HG02970 (cell line): ENCODE results near the gene ERICH2.
A peak's percentile ranks its signal among the peaks of the same experiment; 100 is the strongest.

Experiments
- ATAC-seq: cut with Tn5 transposase; IDR thresholded peaks from one replicate; pipeline ENCODE4 v1.9.1; 2021; ENCODE audit warnings: mild to moderate bottlenecking, moderate library complexity, moderate number of reproducible peaks; ENCODE audit not compliant: unreplicated experiment, low FRiP score

ERICH2 gene

GRCh38 chr2:170762760-170763159 lies 7.4 kb upstream of the ERICH2 start:
- ATAC-seq = no peak

- ATAC-seq = no peak
These were observed 6.9 kb upstream of the ERICH2 start for GRCh38 chr2:170763232-170763631.

DNA sequence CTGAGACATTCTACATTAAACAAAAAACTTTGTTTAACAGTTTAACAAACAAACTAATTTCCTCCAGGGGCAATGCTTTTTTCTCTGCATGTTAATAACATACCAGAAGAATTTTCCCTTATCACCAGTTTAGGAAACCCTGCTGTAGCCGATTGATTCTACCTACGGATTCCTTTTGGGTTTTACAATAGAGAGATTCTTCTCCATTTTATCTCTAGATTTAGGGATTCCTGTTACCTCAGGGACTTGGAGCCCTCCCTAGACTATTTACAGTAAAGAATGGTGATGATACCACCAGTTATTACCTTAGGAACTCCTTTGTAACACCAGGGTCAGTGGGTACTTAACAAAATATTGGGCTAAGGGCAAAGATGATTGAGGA lies 5.3 kb upstream of the ERICH2 start:
- no peak for ATAC-seq

DNA sequence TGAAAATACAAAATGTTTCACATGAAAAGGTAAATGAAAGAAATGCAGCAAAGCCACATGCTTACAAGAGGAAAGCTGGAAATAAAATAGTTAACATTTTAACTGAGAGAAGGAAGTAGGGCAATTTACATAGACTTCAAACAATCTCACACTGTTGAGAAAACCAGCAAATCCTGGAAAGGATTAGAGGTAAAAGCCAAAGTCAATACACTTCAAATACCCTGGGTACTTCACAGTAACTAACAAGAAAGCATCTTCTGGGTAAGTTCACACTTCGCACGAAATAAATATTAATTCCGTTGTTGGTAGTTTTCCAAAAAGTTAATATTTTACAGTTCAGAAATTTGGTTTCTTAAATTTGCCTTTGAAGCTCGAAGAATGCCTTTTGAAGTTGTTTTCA lies 3.5 kb upstream of the ERICH2 start:
- ATAC-seq = no peak

GRCh38 chr2:170770606-170771420 lies 635 bp downstream of the ERICH2 start:
- ATAC-seq = peak; percentile 63

DNA sequence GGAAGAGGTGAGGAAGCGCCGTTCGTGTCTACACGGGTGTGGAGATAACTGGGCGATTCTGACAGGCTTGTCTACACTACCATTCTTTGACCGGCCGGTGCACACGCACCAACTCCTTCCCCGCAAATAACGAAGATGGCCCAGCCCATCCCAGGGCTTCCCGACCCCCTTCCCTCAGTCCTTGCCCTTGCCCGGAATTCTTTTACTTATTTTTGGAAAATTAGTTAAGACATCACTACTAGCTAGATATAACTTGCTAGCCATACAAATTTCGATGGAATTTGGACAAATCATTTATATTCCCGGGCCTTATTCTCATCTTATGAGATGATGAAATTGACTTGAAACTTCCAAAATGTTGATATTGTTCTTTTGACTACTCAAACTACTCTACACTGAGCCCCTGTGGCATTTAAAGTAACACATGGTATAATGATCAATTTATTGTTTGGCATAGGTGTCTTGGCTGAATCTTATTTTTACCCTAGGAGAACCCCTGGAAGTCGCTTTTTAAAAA lies 1.3 kb downstream of the ERICH2 start:
- no peak for ATAC-seq

- ATAC-seq = no peak
These were observed 2.1 kb downstream of the ERICH2 start for GRCh38 chr2:170772295-170772694.

DNA sequence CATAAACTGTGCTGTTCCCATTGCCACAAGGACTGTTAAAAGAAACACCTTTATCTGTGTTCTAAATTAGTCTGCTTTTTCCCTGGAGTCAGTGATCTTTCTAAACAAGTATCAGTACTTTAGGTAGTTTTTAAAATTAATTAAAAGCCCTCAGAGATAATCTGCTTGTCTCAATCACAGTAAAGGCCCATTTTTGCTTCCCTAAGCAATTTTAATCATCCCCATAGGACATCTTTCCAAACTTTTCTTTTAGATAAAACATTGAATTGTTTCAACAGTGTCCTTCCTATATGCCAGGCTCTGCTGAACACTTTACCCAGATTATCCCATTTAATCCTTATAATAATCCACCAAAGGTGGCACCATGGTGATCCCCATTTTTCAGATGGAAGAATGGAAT lies 3.9 kb downstream of the ERICH2 start:
- ATAC-seq = no peak

DNA sequence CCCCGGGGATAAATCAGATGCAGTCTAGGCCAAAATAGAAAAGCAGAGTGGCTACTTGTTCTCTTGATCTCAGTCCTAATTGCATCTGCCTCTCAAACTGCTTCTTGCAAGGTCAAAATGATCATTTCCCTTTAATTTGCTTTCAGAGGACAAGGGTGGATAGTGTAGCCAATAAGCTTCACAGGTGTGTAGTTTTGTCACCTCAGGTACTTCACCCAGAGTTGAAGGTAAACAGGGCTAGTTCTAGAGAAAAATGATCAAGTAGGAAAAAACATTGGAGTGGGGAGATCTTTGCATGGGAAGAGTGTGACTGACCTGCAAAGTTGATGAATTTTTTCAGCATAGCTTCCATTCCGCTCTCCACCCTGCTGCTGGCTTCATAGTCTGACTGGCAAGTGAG lies 8.7 kb downstream of the ERICH2 start:
- no peak for ATAC-seq

DNA sequence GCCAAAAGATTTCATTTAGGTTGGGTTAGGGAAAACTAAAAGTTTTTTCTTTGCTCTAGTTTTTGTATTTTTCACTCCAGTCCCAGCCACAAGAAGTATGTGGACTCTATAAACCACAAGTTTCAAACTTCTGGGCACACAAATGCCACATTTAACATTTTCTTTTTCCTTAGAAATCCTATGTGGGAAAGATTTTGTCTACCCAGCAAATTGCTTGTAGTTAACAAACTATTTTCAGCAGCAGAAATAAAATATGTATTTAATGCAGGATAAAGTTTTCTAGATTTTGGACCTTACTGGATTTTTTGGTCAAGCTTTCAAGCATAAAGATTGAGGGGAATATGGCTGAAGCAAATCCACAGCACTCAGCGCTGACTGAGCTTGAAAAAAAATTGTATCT lies 9.1 kb downstream of the ERICH2 start:
- no peak for ATAC-seq

DNA sequence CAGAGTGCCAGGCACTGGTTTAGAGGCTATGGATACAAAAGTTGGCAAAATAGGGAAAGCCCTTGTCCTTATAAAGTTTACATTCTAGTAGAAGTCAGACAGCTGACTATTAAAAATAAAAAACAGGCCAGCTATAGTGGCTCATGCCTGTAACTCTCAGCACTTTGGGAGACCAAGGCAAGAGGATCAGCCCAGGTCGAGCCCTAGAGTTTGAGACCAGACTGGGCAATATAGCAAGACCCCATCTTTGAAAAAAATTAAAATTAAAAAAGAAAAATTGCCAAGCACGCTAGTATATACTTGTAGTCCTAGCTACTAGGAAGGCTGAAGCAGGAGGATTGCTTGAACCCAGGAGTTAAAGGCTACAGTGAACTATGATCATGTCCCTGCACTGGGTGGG lies 12.5 kb downstream of the ERICH2 start:
- no peak for ATAC-seq

GRCh38 chr2:170783549-170783948 lies 13.4 kb downstream of the ERICH2 start:
- no peak for ATAC-seq

- no peak for ATAC-seq
These were observed 28.8 kb downstream of the ERICH2 start for GRCh38 chr2:170798996-170799395.

GRCh38 chr2:170806548-170806947 lies 36.4 kb downstream of the ERICH2 start:
- ATAC-seq = no peak

DNA sequence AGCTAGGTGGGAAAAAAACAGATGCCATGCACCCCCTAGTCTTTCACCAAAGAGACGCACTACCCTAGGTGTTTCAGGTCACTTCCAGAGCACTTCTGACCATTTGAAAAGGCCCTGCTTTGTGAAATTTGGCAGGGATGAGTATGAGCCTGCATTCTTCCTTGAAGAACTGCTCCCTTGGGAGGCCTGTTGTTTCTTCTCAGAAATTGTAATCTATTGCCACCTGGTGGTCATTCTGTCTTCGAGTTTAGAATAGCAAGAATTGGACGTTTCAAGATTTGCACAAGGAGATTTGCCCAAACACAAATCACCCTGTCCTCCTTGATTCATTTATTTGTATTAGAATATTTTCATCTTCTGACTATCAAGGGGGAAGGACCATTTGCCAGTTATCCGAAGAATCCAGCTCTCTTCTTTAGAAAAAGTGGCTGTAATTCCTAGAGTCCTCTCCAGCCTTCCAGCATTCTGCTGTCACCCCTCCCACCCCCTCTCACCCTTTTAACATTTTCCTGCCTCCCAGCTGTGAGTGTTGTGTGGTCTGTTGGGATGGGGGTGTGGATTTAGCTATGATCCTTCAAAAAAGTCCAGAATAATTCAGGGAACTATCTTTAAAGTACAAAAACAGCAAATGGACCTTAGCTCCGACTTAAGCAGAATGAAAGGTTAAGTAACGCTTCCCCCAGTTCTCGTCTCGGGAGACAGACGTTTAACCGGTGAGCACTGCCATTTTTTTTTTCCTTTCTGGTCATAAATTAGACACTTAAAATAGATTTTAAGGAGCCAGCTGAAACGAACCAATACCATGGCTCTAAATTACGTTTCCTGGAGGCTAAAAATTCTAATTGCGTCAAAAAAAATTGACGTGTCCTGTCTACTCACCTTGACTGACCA lies 42.8 kb downstream of the ERICH2 start:
- ATAC-seq = no peak

- no peak for ATAC-seq
These were observed 43.7 kb downstream of the ERICH2 start for GRCh38 chr2:170813611-170814532.

- ATAC-seq = no peak
These were observed 44.5 kb downstream of the ERICH2 start for GRCh38 chr2:170814533-170815230.

- no peak for ATAC-seq
These were observed 45.1 kb downstream of the ERICH2 start for GRCh38 chr2:170815311-170815710.

DNA sequence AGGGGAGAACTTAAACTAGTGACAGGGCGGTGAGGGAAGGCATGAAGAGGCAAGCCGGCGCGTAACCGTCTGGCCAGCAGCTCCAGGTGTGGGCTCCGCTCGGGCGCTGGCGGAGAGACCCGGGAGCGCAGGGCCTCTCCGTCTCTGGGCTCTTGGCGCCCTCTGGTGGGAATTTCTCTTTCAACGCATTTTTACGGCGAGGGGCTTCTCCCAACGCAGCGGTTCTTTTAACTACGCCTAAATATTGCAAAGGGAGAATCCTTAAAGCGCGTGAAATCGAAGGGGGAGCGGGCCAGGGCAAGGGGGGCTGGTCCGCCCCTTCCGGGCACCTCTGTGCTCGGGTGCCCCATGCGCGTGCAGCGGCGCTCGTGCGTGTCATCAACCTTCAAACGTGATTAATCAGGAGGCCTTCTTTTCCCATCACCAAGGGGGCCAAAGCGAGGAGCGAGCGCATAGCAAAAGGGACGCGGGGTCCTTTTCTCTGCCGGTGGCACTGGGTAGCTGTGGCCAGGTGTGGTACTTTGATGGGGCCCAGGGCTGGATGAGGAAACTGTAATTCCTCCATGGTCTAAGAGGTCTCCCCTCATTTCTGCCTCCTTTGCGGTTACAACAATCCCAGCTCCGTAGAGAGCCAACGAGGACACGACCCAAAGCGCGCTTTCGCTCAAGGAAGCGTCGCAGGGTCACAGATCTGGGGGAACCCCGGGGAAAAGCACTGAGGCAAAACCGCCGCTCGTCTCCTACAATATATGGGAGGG lies 45.7 kb downstream of the ERICH2 start:
- no peak for ATAC-seq
